ENCODE measurements around the gene CBR1. TPM values are rescaled to one million over a fixed set of nuclear protein-coding genes. Genes with fewer than 3 reads are reported as not detected.

Gene CBR1
- total RNA-seq, 1 experiment from 2014 or later, result 81.8 TPM

- ChIA-PET POLR2A (ENCODE audit: low non-redundant PET) (no interaction called here), CTCF (no interaction called here)
- no peak for TF ChIP-seq EZH2 (IDR thresholded peaks at IDR 0.05; ENCODE audit: borderline replicate concordance, low read depth, low read length, poor library complexity, severe bottlenecking)
- TF ChIP-seq, protein P1, sequence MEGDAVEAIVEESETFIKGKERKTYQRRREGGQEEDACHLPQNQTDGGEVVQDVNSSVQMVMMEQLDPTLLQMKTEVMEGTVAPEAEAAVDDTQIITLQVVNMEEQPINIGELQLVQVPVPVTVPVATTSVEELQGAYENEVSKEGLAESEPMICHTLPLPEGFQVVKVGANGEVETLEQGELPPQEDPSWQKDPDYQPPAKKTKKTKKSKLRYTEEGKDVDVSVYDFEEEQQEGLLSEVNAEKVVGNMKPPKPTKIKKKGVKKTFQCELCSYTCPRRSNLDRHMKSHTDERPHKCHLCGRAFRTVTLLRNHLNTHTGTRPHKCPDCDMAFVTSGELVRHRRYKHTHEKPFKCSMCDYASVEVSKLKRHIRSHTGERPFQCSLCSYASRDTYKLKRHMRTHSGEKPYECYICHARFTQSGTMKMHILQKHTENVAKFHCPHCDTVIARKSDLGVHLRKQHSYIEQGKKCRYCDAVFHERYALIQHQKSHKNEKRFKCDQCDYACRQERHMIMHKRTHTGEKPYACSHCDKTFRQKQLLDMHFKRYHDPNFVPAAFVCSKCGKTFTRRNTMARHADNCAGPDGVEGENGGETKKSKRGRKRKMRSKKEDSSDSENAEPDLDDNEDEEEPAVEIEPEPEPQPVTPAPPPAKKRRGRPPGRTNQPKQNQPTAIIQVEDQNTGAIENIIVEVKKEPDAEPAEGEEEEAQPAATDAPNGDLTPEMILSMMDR (conservative IDR thresholded peaks at IDR 0.05; ENCODE audit: low read depth, low read length), result no peak
- H3K27me3 ChIP-seq (replicated peaks; ENCODE audit: insufficient read depth, low read depth, low read length, poor library complexity), result no peaks in the 10 kb centered on the region
- H3K36me3 ChIP-seq (ENCODE audit: insufficient read depth, low read length, poor library complexity, severe bottlenecking), result peaks cover 54% of the 10 kb centered on the region
- no TSS peak for BruUV-seq (replicated peaks)
- DNase-seq (ENCODE audit: low spot score), result no peak
- intact Hi-C loops (cut with micrococcal nuclease; ENCODE audit: unreplicated experiment), result loop anchor here (5.0 kb wide), 1 partner anchor 65 kb away; no protein-coding TSS in a partner anchor
- H3K4me3 ChIP-seq (ENCODE audit: low read depth, low read length, poor library complexity, severe bottlenecking), result no peak overlapping the region
- no peak overlapping the region for H3K27ac ChIP-seq (ENCODE audit: low read depth, low read length, poor library complexity, severe bottlenecking)
- no peaks in the 10 kb centered on the region for H3K4me1 ChIP-seq (ENCODE audit: insufficient read depth, low read length, poor library complexity, severe bottlenecking)
- no peaks in the 10 kb centered on the region for H3K9me3 ChIP-seq (ENCODE audit: low read depth, low read length, poor library complexity, severe bottlenecking)
Measured at GRCh38 chr21:36047139-36047538, 22.7 kb upstream of the CBR1 start.

DNA sequence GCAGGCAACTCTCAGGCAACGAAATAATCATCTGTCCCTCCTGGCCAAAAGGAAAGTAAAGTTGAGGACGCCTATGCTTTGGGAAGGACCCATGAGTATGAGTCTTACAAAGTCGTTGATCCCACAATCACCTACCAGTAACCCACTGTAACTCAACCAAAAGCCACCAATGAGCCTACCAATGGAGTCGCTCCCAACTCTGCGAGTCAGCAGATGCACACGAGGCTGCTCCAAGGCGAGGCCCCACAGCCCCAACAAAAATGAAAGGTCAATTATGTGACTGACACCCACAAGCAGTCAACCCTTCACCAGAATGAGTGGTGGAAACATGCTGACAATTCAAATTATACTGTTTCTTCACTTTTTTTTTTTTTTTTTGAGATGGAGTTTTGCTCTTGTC is 21.5 kb upstream of the CBR1 start:
- ChIA-PET CTCF (no interaction called here), POLR2A (ENCODE audit: low non-redundant PET) (interaction anchor here (0.5 kb wide), 1 partner anchor 66 kb away, joined by 3 read pairs; no protein-coding TSS in a partner anchor)
- intact Hi-C loops (cut with micrococcal nuclease; ENCODE audit: unreplicated experiment), result loop anchor here (5.0 kb wide), 1 partner anchor 64 kb away; no protein-coding TSS in a partner anchor
- Histone ChIP-seq H3K4me1 (ENCODE audit: insufficient read depth, low read length, poor library complexity, severe bottlenecking) (no peaks in the 10 kb centered on the region), H3K9me3 (ENCODE audit: low read depth, low read length, poor library complexity, severe bottlenecking) (no peaks in the 10 kb centered on the region), H3K36me3 (ENCODE audit: insufficient read depth, low read length, poor library complexity, severe bottlenecking) (peaks cover 47% of the 10 kb centered on the region), H3K4me3 (ENCODE audit: low read depth, low read length, poor library complexity, severe bottlenecking) (no peak overlapping the region), H3K27ac (ENCODE audit: low read depth, low read length, poor library complexity, severe bottlenecking) (no peak overlapping the region), H3K27me3 (replicated peaks; ENCODE audit: insufficient read depth, low read depth, low read length, poor library complexity) (no peaks in the 10 kb centered on the region)
- no TSS peak for BruUV-seq (replicated peaks)
- DNase-seq (ENCODE audit: low spot score), result no peak
- no peak for TF ChIP-seq EZH2 (IDR thresholded peaks at IDR 0.05; ENCODE audit: borderline replicate concordance, low read depth, low read length, poor library complexity, severe bottlenecking)
- TF ChIP-seq, protein P1 (conservative IDR thresholded peaks at IDR 0.05; ENCODE audit: low read depth, low read length), result no peak

GRCh38 chr21:36052860-36053714 is 16.7 kb upstream of the CBR1 start:
- CTCF ChIA-PET, result no interaction called here
- POLR2A ChIA-PET (ENCODE audit: low non-redundant PET), result no interaction called here
- peaks cover 14% of the 10 kb centered on the region for H3K4me1 ChIP-seq (ENCODE audit: insufficient read depth, low read length, poor library complexity, severe bottlenecking)
- no peak overlapping the region for H3K27ac ChIP-seq (ENCODE audit: low read depth, low read length, poor library complexity, severe bottlenecking)
- no peaks in the 10 kb centered on the region for H3K27me3 ChIP-seq (replicated peaks; ENCODE audit: insufficient read depth, low read depth, low read length, poor library complexity)
- no peak for TF ChIP-seq EZH2 (IDR thresholded peaks at IDR 0.05; ENCODE audit: borderline replicate concordance, low read depth, low read length, poor library complexity, severe bottlenecking)
- TF ChIP-seq, protein P1 (conservative IDR thresholded peaks at IDR 0.05; ENCODE audit: low read depth, low read length), result no peak
- BruUV-seq (replicated peaks), result no TSS peak
- DNase-seq (ENCODE audit: low spot score), result no peak
- peaks cover 62% of the 10 kb centered on the region for H3K36me3 ChIP-seq (ENCODE audit: insufficient read depth, low read length, poor library complexity, severe bottlenecking)
- no peak overlapping the region for H3K4me3 ChIP-seq (ENCODE audit: low read depth, low read length, poor library complexity, severe bottlenecking)
- intact Hi-C loops (cut with micrococcal nuclease; ENCODE audit: unreplicated experiment), result no loop called here
- H3K9me3 ChIP-seq (ENCODE audit: low read depth, low read length, poor library complexity, severe bottlenecking), result no peaks in the 10 kb centered on the region

All from A673 (cell line).